COR-L47 (cell line): ENCODE measurements around the gene CTAG2.
A peak's percentile ranks its signal among the peaks of the same experiment; 100 is the strongest.
"Not testable (repeated sequence)": the region's sequence is repeated elsewhere in the genome, so short reads cannot be mapped to it uniquely, and the experiment has no call there.

Source experiments
- DNase-seq: peaks from one replicate; lab custom pipeline; 2025; lab: John Stamatoyannopoulos, UW

CTAG2 gene

DNA sequence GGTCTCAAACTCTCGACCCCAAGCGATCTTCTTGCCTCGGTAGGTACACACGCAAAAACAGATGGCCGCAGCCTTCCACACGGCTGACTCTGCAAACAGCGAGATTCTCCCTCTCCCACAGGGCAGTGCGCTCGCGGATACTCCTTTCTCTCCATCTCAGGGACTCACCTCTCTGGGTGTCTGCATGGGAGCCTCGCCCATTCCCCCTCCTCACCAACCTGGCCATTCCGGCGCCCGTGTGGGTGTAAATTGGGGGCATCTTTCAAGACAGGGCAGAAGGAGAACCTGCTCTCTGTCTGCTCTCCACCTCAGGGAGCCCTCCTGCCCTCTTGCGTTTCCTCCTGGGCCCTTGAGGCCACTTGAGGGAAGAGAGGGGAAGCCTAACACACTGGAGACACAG is 4.4 kb downstream of the CTAG2 start:
- DNase-seq: no peak

DNA sequence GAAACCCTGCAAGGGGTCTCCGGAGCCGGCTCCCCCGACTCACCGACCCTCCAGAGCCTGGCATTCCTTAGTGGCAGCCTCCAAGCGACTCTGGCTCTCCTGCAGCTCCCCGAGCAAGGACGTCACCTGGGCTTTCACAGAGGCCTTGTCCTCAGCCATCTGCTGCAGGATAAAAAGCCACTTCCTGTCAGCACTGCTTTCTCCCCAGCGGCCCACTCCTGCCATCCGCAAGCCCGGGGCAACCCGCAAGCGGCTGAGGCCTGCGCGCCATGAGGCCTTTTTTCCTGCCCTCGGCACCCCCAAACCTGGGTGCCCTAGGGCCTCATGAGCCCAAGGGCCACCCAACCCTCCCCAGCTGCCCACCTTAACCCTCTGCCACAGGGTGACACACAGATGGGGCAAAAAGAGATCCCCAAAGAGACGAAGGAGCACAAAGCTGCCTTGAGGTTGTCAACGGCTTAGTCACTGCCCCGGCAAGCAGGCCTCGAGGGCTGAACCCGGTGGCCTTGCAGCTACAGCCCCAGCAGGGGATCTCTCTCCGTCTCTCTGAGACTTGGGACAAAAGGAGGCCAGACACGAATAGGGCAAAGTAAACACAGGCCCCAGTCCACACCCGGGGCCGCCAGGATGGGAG is 7.5 kb downstream of the CTAG2 start:
- not testable (repeated sequence) for DNase-seq

DNA sequence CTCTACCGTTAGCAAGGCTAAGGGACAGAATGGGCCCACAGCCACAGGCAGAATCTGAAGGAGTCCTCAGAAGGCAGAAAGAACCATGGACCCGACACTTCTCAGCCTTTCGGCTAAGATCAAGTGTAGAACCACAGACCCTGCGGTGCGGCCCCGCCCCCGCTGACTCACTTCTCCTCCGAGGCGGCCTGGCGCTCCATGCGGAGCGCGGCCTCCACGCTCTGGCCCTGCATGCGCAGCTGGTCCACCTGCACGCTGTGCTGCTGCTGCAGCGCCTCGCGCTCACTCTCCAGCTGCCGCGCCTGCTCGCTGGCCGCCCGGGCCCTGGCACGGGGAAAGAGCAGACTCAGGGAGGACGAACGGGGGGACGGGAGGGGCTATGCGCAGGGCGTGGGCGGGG is 9.7 kb downstream of the CTAG2 start:
- DNase-seq: not testable (repeated sequence)

DNA sequence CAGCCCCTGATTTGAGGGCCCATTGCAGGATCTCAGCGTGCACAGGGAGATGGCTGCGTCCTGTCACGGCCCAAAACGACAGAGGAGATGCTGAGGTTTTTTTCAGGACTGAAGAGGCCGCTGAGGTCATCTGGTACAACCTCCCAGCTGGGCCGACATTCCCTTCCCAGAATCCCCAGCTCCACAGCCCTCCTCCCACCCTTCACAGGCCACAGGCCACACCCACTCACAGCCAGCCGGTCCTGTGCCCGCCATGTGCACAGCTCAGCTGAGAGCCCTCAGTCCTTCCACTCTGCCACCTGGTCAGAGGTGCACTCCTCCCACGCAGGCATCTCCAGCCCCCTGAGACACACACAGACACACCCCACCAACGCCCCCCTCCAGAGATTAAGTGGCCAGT is 11.6 kb downstream of the CTAG2 start:
- DNase-seq: not testable (repeated sequence)

DNA sequence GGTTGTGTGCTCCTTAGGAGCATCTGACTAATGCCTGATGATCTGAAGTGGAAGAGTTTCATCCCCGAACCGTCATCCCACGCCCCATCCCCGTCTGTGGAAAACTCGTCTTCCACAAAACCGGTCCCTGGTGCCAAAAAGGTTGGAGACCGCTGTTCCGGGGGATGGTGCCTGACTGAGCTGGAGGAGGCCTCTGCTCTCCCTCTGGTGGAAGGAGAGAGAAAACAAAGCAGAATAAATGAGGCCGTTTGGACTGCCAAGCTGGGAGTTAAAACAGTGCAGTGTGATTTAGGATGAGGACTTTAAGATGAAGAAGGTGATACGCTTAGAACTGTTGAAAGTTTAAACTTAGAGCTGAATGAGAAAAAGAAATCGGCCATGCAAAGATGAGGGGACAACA is 19.7 kb downstream of the CTAG2 start:
- DNase-seq: not testable (repeated sequence)

DNA sequence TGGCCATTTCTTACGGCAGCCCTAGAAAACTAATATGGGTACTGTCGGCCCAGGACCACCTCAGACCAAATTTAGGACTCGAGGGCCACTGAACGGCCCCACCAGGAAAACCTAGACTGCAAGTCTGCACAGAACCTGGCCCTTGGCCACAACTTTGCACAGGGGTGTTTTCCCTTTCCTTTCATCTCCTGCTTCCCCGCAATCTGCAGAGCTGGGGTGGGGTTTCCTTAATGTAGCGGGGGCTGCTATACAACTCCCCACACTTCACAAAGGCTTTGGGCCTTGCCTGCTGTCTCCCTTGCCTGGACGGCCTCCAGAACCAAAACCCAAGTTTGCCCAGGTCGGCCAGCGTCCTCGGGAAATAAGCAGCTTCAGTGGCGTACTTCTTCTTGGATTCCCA is 22.4 kb downstream of the CTAG2 start:
- not testable (repeated sequence) for DNase-seq

DNA sequence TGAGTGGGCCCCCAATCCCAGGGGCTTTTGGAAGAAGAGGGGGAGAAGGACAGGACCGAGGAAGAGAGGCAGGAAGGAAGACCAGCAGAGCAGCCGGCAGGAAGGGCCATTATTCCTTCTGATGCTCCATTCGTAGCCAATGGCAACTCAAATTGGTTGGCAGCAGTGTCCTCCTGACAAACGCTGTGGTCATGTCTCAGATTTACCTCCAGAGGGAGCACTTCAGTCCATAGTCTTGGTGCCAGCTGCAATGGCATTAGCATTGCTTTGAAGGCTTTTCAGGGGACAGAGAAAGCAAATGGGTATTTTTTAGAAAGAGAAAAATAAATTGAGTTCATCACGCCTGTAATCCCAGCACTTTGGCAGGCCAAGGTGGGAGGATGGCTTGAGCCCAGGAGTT is 24.4 kb downstream of the CTAG2 start:
- DNase-seq: not testable (repeated sequence)

DNA sequence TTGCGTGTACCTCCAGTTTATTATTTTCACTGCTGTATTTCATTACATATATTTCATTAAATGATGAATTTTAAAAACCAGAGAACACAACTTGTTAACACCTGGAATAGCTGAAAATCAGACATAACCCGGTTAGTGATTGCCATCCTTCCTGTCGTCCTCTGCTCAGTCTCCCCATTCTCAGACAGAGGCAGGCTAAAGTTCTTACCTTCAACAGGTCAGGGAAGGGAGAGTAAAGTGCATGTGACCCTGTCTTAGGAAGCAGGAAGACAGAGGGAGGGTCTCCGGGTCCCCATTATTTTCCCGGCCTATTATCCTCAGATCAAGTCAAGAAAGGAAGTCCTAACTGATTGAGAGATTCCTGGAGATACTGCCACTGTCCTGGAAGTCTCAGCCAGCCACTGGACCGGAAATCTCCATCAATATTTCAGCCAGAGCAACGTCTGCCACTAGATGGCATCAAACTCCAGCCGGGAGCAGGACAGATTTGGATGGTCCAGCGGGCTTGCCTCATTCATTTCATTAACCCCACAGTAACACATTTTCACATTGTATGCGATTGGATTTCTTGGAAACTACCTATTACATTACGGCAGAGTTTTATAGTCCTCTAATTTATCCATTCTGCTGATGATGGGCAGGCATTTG is 32.5 kb downstream of the CTAG2 start:
- not testable (repeated sequence) for DNase-seq

DNA sequence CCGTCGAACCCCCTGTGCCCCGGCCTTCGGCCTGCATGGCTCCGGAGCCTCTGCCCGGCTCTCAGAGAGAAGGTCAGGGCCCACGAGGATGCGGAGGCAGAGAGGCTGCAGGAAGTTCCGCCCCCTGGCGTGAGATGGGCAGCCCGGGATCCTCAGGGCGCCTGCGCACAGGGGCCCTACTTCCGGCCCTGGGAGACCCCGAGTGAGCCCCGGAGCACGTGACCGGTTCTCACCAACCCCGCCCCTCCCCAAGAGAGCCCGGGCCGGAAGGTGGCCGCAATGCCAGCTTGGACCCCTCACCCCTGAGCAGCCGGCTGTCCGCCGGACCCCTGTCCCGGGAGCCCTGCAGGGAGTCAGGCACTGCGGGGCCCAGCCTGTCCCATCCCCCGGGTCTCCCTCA is 34.2 kb downstream of the CTAG2 start, which contains the start of gene CTAG1B:
CTAG1B (minus strand) TSS at position 101 of the 400 bp plus-strand sequence; CDS start at position 37, 64 bp downstream.
- DNase-seq: not testable (repeated sequence)

DNA sequence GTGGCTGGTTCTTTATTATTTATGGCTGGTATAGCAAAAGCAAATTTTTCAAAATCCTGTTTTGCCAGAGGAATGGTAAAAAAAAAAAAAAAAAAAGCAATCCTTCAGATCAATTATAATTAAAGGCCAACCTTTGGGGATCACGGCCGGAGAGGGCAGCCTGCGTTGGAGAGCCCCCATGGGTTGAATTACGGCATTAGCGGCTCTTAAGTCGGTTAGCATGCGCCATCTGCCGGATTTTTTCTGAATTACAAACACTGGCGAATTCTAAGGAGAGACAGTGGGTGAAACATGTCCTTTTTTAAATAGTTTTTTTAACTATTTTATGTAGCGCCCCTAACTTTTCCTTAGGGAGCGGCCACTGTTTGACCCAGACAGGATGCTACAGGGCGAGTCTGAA is 39.8 kb downstream of the CTAG2 start:
- DNase-seq: not testable (repeated sequence)

DNA sequence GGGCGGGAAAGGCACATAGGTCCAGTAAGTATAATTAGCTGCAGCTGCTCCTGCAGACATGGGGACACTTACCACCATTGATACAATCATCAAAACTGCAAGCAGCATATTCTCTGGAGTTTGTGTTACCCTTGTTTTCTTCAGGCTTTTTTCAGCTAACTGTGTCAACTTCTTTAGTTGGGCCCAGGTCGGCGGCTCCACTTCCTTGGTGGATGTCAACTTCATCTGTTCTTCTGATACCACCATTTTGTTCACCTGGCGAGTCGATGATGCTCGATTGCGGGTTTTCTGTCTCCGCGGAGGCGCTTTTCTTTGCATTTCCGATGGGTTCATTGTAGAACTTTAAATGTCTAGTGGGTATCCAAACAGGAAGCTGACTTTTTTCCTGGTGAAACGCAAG is 42.2 kb downstream of the CTAG2 start:
- not testable (repeated sequence) for DNase-seq

DNA sequence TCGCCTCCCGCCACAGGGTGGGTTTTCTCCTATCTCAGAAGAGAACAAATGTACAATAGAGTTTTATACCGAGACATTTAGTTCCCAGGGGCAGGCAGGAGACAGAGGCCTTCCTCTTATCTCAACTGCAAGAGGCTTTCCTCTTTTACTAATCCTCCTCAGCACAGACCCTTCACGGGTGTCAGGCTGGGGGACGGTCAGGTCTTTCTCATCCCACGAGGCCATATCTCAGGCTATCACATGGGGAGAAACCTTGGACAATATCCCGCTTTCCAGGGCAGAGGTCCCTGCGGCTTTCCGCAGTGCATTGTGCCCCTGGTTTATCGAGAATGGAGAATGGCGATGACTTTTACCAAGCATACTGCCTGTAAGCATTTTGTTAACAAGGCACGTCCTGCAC is 44.6 kb downstream of the CTAG2 start:
- not testable (repeated sequence) for DNase-seq

DNA sequence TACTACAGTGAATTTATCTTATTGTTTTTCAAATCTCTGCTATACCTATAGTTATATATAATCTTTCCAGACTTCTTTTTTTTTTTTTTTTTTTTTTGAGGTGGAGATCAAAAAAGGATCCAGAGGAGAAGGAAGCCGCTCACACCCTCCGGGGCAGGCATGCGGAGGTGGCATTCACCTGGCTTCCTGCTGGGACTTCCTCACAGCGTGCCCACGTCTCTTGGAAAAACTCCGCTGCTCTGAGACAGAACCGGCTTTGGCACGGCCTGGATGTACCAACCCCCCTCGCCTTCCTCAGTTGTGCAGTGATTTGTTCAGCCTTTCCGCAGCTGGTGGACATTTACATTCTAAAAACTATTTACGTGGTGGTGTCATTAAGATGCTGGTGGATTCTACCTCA is 45.4 kb downstream of the CTAG2 start:
- not testable (repeated sequence) for DNase-seq

DNA sequence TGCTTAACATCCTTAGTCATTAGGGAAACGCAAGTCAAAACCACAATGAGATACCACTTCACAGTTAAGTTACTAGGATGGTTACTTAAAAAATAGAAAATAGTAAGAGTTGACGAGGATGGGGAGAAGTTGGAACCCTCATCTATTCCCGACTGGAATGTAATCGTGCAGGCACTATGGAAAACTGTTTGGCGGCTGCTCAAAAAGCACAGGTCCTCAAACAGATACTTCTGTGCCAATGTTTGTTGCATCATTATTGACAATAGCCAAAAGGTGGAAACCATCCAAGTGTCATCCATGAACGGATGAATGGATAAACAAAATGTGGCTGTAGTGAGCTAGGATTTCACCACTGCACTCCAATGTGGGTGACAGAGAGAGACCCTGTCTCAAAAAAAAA is 46.0 kb downstream of the CTAG2 start:
- DNase-seq: peak; percentile 81

DNA sequence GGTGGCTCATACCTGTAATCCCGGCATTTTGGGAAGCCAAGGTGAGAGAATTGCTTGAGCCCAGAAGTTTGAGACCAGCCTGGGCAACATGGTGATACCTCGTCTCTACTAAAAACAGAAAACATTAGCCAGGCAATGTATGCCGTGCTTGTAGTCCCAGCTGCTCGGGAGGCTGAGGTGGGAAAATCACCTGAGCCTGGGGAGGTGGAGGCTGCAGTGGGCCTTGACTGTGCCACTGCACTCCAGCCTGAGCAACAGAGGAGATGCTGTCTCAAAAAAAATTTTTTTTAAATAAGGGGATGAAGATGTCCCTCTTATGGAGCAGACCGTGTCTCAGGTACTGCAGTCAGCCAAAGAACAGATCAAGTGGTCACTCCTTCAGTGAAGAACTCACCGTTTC is 47.8 kb downstream of the CTAG2 start:
- no peak for DNase-seq

DNA sequence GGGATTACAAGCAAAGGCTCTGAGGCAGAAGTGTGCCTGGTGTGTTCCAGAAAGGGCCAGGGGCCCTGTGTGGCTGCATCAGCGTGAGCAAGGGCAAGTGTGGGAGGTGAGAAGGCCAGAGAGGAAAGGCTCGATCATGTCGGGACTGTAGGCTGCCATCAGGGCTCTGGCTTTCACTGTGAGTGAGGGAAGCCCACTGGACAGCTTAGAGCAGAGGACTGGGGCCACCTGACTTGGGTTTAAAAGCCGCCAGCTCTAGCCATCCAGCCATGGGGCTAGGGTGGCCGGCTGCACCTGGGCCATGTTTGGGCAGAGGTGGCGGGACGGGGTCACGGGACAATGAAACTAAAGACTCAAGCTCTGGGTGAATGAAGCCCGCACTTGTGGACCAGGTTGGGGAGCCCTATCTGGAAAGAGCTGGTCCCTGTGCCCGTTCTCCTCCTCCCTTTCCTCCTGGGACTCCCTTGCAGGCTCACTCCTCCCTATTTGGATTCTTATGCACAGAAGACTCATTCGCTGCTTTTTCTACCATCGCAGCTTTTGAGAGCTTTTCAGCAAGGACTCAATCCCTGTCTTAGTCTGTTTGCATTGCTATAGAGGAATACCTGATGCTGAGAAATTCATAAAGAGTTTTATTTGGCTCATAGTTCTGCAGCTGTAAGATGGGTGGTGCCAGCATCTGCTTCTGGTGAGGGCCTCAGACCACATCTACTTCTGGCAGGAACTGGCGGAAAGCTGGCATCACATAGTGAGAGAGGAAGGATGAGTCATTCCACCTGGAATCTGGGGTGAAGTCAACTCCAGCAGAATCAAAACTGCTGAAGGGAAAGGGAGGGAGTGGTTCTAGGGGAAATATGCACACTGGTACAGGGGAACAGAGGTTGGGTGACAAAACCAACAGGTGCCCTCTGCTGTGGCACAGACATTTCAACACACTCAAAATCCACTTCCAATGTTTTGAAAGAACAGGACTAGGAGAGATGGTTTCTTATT is 49.6 kb downstream of the CTAG2 start:
- no peak for DNase-seq

DNA sequence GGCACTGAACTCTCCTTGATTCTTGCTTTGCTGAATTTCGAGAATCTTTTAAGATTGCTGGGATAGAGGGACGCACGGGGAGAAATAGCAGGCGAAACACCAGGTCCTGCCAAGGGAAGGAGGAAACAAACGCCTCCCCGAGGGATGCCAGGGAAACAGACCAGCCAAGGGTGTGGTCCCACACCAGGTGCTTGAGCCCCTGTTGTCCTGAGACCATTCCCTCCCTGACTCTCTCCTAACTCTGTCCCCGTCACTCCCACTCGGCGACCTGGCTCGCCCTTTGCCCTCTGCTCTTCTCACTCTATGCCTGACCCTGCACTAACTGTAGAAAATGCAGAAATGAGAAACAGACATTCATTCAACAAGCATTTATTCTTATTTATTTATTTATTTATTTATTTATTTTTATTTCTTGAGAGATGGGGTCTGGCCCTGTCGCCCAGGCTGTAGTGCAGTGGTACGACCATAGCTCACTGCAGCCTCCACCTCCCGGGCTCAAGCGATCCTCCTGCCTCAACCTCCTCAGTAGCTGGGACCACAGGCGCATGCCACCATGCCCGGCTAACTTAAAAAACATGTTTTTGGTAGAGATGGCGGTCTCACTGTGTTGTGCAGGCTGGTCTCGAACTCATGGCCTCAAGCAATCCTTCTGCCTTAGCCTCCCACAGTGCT is 50.5 kb downstream of the CTAG2 start:
- DNase-seq: no peak

DNA sequence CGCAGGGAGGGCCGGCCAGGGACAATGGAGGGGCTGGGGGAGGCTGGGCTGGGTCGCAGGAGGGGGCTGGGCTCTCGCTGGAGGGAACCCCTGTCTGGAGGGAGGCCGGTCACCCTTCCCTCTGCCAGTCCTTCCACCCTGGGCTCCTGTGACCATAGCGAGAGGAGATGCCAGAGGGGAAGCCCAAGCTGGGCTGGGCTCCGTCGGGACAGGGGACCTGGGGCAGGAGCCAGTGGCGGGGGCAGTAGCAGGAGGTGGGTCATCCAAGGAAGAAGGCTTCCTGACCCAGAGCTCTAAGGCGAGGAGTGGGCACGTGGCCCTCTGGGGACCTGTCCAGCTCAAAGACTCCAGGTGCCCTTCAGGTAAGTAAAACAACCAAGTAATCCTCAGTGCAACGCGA is 51.2 kb downstream of the CTAG2 start:
- DNase-seq: no peak
